NCI-H2029 treated with DMSO at 0.1 percent for 48 hours (cell line): ENCODE measurements around the gene CLCN1.
"Not testable (repeated sequence)": the region's sequence is repeated elsewhere in the genome, so short reads cannot be mapped to it uniquely, and the experiment has no call there.

Source experiments
- DNase-seq: peaks from one replicate; lab custom pipeline; 2025; lab: John Stamatoyannopoulos, UW

CLCN1 gene

DNA sequence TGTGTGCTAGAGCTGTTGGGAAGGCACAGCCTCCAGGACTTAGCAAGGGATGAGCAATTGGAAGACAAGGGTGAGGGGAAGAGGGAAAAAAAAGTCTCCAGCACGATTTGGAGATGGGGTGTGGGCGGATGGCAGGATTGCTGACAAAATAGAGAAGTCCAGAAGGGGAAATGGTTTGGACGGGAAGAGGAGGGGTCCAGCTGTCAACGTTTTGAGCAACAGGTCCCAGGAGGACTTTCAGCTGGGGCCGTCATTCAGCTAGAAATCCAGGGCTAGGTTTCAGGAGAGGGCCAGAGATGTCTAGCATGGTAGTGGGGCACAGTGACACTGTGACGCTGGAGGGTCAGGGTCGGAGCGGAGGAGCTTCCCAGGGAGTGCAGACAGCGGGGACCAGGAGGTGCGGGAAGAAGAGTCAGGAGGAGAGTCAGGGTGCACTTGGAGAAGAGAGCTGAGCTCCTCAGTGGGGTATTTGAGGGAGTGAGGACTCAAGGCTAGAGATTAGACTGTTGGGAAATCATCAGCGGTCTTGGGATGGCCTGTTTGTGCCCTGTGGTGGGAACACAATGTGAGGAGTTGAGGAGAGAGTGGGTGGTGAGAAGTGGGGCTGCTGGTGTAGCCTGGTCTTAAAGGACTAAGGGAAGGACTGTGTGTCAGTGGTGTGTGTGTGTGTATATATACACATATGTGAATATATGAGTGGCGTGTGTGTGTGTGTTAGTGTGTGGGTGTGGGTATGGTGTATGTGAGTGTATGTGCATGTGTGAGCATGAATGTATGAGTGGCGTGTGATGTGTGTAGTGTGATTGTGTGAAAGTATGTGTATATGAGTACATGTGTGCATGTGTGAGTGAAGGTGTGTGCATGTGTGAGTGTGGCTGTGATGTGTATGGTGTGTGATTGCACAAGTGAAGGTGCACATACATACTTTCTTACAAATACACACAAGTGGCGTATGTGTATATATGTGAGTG, 69.0 kb downstream of the CLCN1 start:
- DNase-seq = no peak

GRCh38 chr7:143385891-143386781, 70.2 kb downstream of the CLCN1 start:
- DNase-seq = no peak

DNA sequence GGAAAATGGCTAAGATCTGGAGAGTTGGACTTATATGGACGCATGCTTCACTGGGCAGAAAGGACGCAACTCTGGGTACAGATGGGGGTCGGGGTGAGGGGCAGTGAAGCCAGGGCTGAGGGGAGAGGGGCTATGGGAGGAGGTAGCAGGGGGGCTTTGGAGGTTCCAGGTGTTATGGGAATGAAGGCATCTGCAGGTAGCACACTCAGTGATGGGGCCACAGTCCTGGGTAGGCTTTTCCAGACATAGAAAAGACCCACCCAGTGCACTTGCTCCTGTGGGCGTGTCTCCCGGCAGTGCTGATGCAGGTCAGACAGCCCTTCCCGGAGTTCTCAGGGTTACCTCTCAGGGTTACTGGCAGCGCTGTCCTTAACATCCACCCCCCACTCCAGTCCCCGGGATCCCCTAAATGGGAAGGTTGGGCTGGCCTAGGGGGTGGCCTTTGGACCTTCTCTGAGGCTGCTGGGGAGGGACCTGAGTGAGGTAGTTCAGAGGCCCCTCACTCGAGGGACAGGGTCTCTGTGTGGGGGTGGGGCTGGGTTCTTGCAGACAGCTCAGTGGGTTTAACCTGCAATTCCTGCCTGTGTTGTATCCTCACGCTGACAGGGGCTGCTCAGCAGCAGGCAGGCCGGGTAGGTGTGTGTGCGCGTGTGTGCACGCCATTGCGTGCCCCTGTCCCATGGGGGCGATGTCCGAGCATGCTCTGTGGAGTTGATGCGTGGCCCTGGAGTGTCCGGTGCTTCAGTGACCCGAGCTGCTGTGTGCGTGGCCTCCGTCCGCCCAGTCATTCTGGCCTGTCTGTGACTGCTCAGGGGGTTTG, 71.5 kb downstream of the CLCN1 start:
- no peak for DNase-seq

- DNase-seq = no peak
These were observed 72.1 kb downstream of the CLCN1 start for GRCh38 chr7:143388051-143388450.

DNA sequence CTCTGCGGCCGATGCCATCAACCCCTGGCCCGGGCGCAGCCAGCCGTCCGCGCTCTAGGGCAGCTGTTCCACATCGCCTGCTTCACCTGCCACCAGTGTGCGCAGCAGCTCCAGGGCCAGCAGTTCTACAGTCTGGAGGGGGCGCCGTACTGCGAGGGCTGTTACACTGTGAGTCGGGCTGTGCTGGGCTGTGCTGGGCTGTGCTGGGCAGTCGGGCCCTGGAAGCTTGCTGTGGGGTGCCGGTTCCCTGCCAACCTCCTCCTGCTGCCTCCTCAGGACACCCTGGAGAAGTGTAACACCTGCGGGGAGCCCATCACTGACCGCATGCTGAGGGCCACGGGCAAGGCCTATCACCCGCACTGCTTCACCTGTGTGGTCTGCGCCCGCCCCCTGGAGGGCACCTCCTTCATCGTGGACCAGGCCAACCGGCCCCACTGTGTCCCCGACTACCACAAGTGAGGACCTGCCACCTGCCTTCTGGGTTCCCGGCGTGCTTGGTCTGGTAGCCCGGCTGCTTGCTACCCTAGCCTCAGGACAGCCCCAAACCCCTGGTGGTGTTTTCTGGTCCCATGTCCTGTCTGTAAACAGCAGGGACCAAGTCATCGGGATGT, 72.7 kb downstream of the CLCN1 start:
- DNase-seq = no peak

GRCh38 chr7:143389316-143390103, 73.6 kb downstream of the CLCN1 start:
- no peak for DNase-seq

DNA sequence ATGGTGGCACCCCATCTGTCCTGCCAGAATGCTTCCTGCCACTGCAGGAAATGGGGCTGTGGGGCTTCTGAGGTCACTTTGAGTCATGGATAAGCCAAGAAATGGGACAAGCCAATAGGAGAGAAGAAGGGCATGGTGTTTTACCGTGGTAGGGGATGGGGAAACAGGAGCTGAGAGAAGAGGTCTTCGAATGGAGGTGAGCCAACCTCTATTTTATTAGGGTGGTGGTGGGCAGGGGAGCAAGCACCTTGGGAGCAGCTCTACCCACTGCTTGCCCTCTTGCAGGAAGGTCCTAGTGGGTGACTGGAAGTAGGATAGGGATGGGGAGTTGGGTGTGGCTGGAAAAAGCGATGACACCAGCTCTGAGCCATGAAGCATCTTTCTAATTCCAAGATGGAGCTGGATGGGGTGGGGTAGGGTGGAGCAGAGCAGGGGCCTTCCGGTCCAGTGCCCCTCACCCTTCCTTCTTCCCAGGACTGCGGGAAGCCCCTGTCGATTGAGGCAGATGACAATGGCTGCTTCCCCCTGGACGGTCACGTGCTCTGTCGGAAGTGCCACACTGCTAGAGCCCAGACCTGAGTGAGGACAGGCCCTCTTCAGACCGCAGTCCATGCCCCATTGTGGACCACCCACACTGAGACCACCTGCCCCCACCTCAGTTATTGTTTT, 74.3 kb downstream of the CLCN1 start:
- no peak for DNase-seq

DNA sequence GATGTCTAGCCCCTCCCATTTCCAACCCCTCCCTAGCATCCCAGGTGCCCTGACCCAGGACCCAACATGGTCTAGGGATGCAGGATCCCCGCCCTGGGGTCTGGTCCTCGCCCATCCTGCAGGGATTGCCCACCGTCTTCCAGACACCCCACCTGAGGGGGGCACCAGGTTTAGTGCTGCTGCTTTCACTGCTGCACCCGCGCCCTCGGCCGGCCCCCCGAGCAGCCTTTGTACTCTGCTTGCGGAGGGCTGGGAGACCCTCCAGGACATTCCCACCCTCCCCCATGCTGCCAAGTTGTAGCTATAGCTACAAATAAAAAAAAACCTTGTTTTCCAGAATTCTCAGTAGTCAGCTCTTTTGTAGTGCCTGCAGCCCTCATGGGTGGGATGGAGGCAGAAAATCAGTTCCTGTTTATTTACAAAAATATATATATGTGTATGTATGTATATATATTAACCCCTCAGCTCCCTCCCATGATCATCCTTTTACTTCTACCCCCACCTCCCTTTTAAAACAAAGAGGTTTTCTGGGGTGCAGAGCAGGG, 74.9 kb downstream of the CLCN1 start:
- no peak for DNase-seq

GRCh38 chr7:143391462-143392404, 75.8 kb downstream of the CLCN1 start:
- DNase-seq = no peak

GRCh38 chr7:143392427-143392826, 76.5 kb downstream of the CLCN1 start:
- not testable (repeated sequence) for DNase-seq

- no peak for DNase-seq
These were observed 77.0 kb downstream of the CLCN1 start for GRCh38 chr7:143392875-143393266.

DNA sequence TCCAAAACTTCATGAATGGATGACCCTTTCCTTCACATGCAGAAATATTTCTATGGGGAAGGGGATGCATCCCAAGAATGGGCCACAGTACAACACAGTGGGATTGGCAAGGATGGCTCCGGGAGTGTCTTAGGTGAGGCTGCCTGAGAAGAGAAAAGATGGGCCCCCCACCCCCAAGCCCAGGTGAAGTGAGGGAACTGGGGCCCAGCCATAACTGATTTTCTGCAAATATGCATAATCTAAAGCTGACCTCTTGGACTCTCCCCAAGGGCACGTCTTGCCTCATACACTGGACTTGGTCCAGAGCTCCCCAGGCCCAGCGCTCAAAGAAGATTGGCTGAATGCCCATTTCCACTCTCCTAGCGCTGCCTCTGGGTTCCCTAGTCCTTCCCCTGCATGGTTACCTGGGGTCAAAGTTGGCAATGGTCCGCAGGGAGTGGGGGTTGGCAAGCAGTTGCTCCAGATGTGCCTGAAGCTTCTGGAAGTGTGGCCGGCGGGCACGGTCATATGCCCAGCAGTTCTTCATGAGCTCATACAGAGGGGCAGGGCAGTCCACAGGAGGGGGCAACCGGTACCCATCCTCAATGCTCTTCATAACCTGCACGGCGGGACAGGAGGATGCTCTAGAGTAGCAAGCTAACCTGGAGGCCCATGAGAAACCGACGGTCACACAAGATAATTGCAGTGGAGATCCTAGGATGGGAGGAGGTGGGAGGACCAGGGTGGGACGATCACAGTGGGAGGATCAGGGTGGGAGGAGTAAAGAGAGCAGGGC, 77.5 kb downstream of the CLCN1 start:
- DNase-seq = no peak

GRCh38 chr7:143394068-143394467, 78.2 kb downstream of the CLCN1 start:
- no peak for DNase-seq

DNA sequence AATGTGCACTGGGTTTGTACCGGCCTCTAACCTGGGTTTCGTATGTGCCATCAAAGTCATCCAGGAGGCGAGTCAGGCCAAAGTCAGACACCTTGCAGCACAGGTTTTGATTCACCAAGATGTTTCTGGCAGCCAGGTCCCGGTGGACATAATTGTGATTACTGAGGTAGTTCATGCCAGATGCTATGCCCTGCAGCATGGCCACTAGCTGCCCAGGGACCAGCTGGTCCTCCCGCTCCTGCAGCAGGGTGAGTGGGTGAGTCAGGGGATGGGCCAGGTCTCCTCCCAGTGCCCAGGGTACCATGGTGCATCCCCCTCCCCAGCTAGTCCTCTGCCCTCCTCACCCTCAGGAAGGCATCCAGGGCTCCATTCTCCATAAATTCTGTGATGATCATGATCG, 78.9 kb downstream of the CLCN1 start:
- DNase-seq = no peak

DNA sequence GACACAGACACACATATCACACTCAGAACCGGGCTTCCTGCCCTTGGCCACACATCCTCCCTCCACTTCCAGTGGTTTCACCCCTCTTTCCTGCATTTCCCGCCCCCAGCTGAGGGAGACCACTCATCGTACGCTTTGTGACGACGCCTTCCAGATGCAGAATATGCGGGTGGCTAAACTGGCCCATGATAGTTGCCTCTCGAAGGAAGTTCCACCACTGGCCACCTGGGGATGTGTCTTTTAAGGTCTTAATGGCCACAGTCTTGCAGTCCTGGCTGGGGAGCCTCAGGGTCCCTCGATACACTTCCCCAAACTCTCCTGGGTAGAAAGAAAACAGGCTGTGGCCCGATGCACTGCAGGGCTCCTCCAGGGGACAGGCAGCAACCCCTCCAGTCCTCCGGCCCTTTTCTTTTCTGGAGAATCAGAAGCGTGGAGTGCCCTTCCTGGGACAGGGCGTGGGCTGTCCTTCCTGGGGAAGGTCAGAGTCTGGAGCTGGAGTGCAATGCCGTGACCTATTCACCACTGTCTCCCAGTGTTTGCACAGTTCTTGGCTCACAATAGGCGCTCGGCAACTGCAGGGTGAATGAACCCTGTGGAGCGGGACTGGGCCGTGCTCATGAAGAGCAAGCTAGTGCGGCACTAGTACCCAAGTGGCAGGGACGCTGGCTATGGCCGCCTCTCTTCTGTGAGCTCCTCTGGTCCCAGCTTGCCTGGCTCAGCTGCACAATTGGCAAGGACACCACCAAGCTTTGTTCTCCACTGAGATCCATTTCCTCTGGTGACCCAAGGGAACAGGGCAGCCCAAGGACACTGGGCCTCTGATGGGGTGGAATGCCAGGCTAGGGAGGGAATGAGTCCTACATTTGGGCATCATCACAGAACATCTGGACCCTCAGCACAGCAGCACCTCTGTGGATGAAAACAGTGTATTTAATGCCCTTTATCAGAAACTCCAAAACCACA, 79.6 kb downstream of the CLCN1 start:
- no peak for DNase-seq

- no peak for DNase-seq
These were observed 80.3 kb downstream of the CLCN1 start for GRCh38 chr7:143396182-143396581.
